GM10248 (cell line): Measurements from ENCODE around the gene TMEM151B.

Experiments
- CTCF ChIA-PET: fragments of 300-600 bp; sonication (Branson Sonifier 250); formaldehyde crosslinking; extraction: SDS; loops from one replicate; lab custom pipeline; 2021; ENCODE audit warnings: antibody characterized with exemption; lab: Yijun Ruan, JAX
- POLR2A ChIA-PET: fragments of 350-650 bp; sonication (Branson Sonifier 250); formaldehyde crosslinking; extraction: SDS; loops from one replicate; lab custom pipeline; 2020; ENCODE audit warnings: antibody characterized with exemption; lab: Yijun Ruan, JAX
- DNase-seq: peaks from one replicate; pipeline ENCODE4 v3.0.0; 2012; ENCODE audit errors: extremely low spot score
- TF ChIP-seq, protein P1 (sequence below): IDR thresholded peaks from 2 replicates; pipeline ENCODE4 v1.5.1; 2012; ENCODE audit warnings: mild to moderate bottlenecking, low read depth; ENCODE audit errors: extremely low read depth, missing control alignments, control extremely low read depth

The TMEM151B gene

DNA sequence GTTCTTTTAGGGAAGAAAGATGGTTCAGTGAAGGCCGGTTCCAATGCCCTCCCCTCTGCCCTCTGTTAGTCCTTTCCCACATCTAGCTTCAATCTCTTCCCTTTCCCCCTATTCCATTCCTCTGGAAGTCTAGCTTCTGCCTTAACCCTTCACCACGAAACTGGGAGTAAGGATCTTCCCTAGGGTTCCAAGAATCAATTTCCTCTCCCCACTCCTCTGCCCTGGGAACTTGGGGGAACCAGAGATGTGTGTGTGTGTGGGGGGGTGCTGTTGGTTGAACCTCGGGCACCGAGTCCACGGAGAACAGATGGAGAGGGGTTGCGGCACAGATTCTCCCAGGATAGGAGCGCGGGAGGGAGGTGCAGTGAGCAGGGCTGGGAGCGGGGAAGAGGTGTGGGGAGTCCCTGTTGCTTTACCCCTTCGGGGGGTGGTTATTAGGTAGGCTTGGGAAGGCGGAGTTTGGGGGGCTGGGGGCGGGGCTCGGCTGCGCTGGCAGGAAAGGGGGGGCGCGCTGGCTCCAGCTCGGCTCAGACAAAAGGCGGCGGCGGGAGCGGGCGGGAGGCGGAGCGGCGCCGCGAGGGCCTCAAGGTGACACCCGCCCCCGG, at the start of gene TMEM151B:
Gene TMEM151B, plus strand, starts transcription at position 530 of the 605 bp plus-strand sequence. CDS start 293 bp downstream, outside the sequence.
- TF ChIP-seq, protein P1, sequence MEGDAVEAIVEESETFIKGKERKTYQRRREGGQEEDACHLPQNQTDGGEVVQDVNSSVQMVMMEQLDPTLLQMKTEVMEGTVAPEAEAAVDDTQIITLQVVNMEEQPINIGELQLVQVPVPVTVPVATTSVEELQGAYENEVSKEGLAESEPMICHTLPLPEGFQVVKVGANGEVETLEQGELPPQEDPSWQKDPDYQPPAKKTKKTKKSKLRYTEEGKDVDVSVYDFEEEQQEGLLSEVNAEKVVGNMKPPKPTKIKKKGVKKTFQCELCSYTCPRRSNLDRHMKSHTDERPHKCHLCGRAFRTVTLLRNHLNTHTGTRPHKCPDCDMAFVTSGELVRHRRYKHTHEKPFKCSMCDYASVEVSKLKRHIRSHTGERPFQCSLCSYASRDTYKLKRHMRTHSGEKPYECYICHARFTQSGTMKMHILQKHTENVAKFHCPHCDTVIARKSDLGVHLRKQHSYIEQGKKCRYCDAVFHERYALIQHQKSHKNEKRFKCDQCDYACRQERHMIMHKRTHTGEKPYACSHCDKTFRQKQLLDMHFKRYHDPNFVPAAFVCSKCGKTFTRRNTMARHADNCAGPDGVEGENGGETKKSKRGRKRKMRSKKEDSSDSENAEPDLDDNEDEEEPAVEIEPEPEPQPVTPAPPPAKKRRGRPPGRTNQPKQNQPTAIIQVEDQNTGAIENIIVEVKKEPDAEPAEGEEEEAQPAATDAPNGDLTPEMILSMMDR: no peak
- POLR2A ChIA-PET: no interaction called here
- DNase-seq: no peak
- CTCF ChIA-PET: interaction anchor here (1.4 to 7.3 kb wide), 6 partner anchors 8 to 97 kb away, joined by 5 to 182 read pairs (median 29); partner anchors contain the start of gene AARS2

DNA sequence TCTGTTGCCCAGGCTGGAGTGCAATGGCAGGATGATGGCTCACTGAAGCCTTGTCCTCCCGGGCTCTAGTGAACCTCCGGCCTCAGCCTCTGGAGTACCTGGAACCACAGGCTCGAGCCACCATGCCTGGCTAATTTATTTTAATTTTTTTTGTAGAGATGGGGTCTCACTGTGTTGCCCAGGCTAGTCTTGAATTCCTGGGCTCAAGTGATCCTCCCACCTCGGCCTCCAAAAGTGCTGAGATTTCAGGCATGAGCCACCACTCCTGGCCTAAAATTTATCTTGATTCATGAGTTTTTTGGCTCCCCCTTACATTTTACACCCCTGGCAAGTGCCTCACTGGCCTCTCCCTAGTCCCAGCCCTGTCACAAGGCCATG, 49.3 kb upstream of the TMEM151B start:
- POLR2A ChIA-PET: interaction anchor here (0.7 kb wide), 1 partner anchor 26 kb away, joined by 3 read pairs; the partner anchor contains the start of gene HSP90AB1
- DNase-seq: no peak
- TF ChIP-seq, protein P1: no peak
- CTCF ChIA-PET: interaction anchor here (0.7 to 6.8 kb wide), 16 partner anchors 8 to 67 kb away, joined by 3 to 116 read pairs (median 6); partner anchors contain the start of gene HSP90AB1

DNA sequence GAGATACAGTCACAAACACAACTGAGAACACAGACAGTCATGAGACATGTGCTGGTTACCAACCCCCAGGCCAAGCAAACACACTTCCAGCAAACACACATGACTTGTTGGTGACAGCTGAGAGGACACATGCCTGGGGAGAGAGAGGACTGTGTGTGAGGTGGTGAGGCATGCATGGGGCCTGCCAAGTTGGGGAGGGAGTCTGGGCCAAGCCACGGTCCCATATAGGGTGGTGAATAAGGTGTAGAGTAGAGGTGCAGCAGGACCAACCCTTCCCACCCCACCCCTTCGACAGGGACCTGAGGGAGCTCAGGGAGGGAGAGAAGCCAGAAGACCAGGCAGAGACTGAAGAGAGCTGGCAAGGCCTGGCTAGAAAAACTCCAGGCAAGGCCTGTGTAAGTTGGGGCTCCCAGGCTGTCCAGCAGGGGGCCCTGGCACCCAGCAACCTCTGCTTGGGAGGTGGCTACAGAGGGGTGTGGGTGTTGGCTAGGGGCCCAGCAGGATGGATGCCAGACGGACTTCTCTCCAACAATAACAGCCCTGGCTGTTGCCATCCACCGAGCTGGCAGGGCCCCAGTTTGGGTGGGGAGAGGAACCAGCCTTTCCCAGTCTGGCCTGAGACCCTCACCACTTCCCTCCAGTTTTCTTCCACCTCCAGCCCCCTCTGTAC, 48.8 kb upstream of the TMEM151B start:
- TF ChIP-seq, protein P1: peak; percentile 97
- ChIA-PET CTCF (interaction anchor here (0.7 to 6.8 kb wide), 17 partner anchors 9 to 67 kb away, joined by 3 to 116 read pairs (median 5); partner anchors contain the start of gene HSP90AB1), POLR2A (interaction anchor here (0.6 to 0.7 kb wide), 3 partner anchors 13 to 576 kb away, joined by 3 to 6 read pairs (median 3); partner anchors contain the start of genes HSP90AB1 and RSPH9)
- DNase-seq: peak; percentile 84

DNA sequence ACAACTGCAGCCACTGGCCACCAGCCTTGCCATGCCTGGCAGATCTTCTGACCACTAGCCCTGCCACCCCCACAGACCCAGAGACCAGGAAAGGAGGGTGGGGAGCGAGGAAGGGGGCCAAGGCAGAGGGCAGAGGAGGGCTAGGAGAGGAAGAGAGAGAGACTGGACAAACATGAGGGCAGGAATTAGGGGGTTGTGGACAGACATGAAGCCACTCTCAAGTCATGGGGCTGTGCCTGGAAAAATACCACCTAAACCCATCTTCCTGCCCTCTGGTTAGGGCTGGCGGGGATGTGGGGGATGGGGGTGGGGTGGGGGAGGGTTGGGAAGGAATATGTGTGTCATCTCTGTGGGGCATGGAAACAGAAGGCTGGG, 48.3 kb upstream of the TMEM151B start:
- DNase-seq: no peak
- ChIA-PET CTCF (interaction anchor here (0.8 to 6.8 kb wide), 17 partner anchors 8 to 125 kb away, joined by 3 to 116 read pairs (median 5); partner anchors contain the start of gene HSP90AB1), POLR2A (interaction anchor here (0.6 to 1.8 kb wide), 3 partner anchors 12 to 577 kb away, joined by 3 to 6 read pairs (median 6); partner anchors contain the start of genes RSPH9 and SLC35B2)
- TF ChIP-seq, protein P1: no peak

DNA sequence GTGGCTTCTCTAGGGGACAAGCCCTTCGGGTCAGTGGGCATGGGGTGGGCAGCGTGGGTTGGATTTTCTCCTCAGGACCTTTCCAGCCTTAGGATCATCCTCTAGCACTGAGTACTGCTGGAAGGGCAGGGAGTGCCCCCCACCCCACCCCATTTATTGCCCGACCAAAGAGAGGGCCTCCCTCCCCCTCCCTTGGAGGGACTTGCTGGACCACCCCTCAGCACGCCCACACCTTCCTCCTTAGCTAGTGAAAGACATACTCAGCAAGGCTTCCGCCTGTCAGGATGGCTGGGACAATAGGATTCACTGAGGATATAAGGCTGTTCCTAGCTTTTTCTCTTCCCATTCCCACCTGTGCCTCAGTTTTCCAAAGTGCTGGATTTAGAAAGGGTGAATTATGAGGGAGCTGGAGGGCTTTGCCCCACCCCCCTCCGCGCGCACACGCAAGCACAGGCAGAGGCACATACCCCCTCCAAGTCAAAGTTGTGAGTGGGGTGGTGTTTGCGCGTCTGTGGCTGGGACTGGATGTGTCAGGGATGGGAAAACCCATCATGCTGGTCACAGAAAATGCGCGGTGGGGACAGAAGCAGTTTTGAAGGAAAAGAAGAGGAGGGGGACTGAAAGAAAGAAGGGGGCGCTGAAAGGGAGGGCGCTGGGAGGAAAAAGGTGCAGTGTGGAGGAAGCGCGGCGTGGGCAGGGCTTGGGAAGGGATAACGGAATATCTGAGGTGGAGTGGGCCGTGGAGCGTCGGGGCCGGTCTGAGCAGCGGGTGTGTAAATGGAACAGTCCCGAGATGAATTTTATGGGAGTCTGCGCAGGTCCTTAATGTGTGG, 47.5 kb upstream of the TMEM151B start:
- TF ChIP-seq, protein P1: no peak
- CTCF ChIA-PET: interaction anchor here (0.8 to 6.8 kb wide), 15 partner anchors 10 to 126 kb away, joined by 3 to 116 read pairs (median 5); partner anchors contain the start of gene HSP90AB1
- POLR2A ChIA-PET: interaction anchor here (0.6 to 3.3 kb wide), 5 partner anchors 15 to 165 kb away, joined by 3 to 21 read pairs (median 6); partner anchors contain the start of genes CDC5L, HSP90AB1 and SLC35B2
- no peak for DNase-seq
